HCT116 (cell line): ENCODE results near the gene SERPINB6. TPM values are rescaled to one million over a fixed set of nuclear protein-coding genes. Genes with fewer than 3 reads are reported as not detected.

Experiments
- ATAC-seq: fragments of 200-7000 bp; cut with Tn5 transposase; 2 replicates; pipeline ENCODE4 v1.9.1; 2020; ENCODE audit warnings: mild to moderate bottlenecking, moderate library complexity
- BruUV-seq: library from RNA; stranded (reverse); fragments of 400-500 nt; replicated peaks from 2 replicates; lab custom pipeline; 2021; lab: Mats Ljungman, UMichigan
- CTCF ChIA-PET: fragments of 300-600 bp; sonication (Branson Sonifier 250); formaldehyde crosslinking; loops from one replicate; lab custom pipeline; 2021; ENCODE audit warnings: antibody characterized with exemption; lab: Charles Lee
- POLR2A ChIA-PET: fragments of 300-600, 350-600 bp; sonication (Branson Sonifier 250); formaldehyde crosslinking; loops from one replicate; lab custom pipeline; 2021; ENCODE audit warnings: antibody characterized with exemption; lab: Charles Lee
- RAD21 ChIA-PET, 2 experiments: fragments of 300-600 bp; sonication (Branson Sonifier 250); formaldehyde crosslinking; loops; one replicate each; lab custom pipeline; 2023; ENCODE audit warnings: low total read pairs in 2 of 2; ENCODE audit not compliant: uncharacterized antibody in 2 of 2, unreplicated experiment in 2 of 2, low non-redundant PET in 1 of 2; lab: Charles Lee
- DNase-seq: peaks from one replicate; pipeline ENCODE4 v3.0.0-alpha.2; 2010; ENCODE audit warnings: low read depth, low spot score
- H2AFZ ChIP-seq: fragments of 200-600 bp; shearing (Covaris generic), sonication (generic); 2 replicates; pipeline ENCODE4 v1.6.1; 2017; ENCODE audit warnings: low read depth, mixed run types, mixed read lengths, antibody characterized with exemption, low read length; ENCODE audit not compliant: poor library complexity, severe bottlenecking
- H3K27ac ChIP-seq: 2 replicates; pipeline ENCODE4 v1.5.1; 2012; ENCODE audit warnings: low read depth, low read length
- H3K27me3 ChIP-seq: fragments of 200-600 bp; sonication (generic); 2 replicates; pipeline ENCODE4 v1.6.1; 2016; ENCODE audit warnings: mixed run types, low read length, mixed read lengths; ENCODE audit not compliant: insufficient read depth
- H3K36me3 ChIP-seq, 2 experiments: fragments of 200-500 bp in 1 of 2; fragments of 200-600 bp in 1 of 2; sonication (Bioruptor generic) in 1 of 2; sonication (generic) in 1 of 2; 2 replicates each; pipeline versions ENCODE4 v1.5.1 to v1.6.1; 2014 to 2016; ENCODE audit warnings: low read length in 2 of 2, inconsistent platforms in 1 of 2, mixed read lengths in 1 of 2, mixed run types in 1 of 2; ENCODE audit not compliant: insufficient read depth in 2 of 2, control insufficient read depth in 1 of 2
- H3K4me1 ChIP-seq, 2 experiments: fragments of 200-600 bp in 1 of 2; sonication (generic) in 1 of 2; 2 replicates each; pipeline versions ENCODE4 v1.5.1 to v1.6.1; 2012 to 2017; ENCODE audit warnings: low read length in 2 of 2, inconsistent platforms in 1 of 2, mild to moderate bottlenecking in 1 of 2, mixed read lengths in 1 of 2, mixed run types in 1 of 2, moderate library complexity in 1 of 2; ENCODE audit not compliant: insufficient read depth in 2 of 2, control insufficient read depth in 1 of 2
- H3K4me2 ChIP-seq: fragments of 200-600 bp; sonication (generic); 2 replicates; pipeline ENCODE4 v1.6.1; 2017; ENCODE audit warnings: mixed run types, low read length, mixed read lengths
- H3K4me3 ChIP-seq, 2 experiments: fragments of 200-600 bp in 1 of 2; sonication (generic) in 1 of 2; replicated peaks in 1 of 2; 2 replicates each; pipeline ENCODE4 v1.5.1; 2011 to 2016; ENCODE audit warnings: low read length in 2 of 2, control low read depth in 1 of 2, low read depth in 1 of 2, mild to moderate bottlenecking in 1 of 2, mixed read lengths in 1 of 2, mixed run types in 1 of 2
- H3K79me2 ChIP-seq: fragments of 200-600 bp; sonication (generic); 2 replicates; pipeline ENCODE4 v1.6.1; 2017; ENCODE audit warnings: mild to moderate bottlenecking, mixed run types, low read length, moderate library complexity, mixed read lengths; ENCODE audit not compliant: insufficient read depth
- H3K9ac ChIP-seq: fragments of 200-600 bp; sonication (generic); 2 replicates; pipeline ENCODE4 v1.6.1; 2016; ENCODE audit warnings: low read length, mixed read lengths
- H3K9me2 ChIP-seq: fragments of 200-600 bp; sonication (generic), shearing (Covaris generic); 2 replicates; pipeline ENCODE4 v1.6.1; 2017; ENCODE audit warnings: mixed run types, mild to moderate bottlenecking, moderate library complexity; ENCODE audit not compliant: insufficient read depth
- H3K9me3 ChIP-seq, 2 experiments: fragments of 200-500 bp in 1 of 2; fragments of 200-600 bp in 1 of 2; sonication (Bioruptor generic) in 1 of 2; sonication (generic) in 1 of 2; 2 replicates each; pipeline ENCODE4 v1.6.1; 2014 to 2017; ENCODE audit warnings: low read length in 2 of 2, mixed read lengths in 2 of 2, inconsistent platforms in 1 of 2, low read depth in 1 of 2, mild to moderate bottlenecking in 1 of 2, mixed run types in 1 of 2, moderate library complexity in 1 of 2; ENCODE audit not compliant: control insufficient read depth in 1 of 2, insufficient read depth in 1 of 2
- H4K20me1 ChIP-seq: fragments of 200-600 bp; sonication (generic), shearing (Covaris generic); 2 replicates; pipeline ENCODE4 v1.6.1; 2017; ENCODE audit warnings: mixed run types, mild to moderate bottlenecking, moderate library complexity; ENCODE audit not compliant: insufficient read depth
- ATF3 ChIP-seq: IDR thresholded peaks from 2 replicates; pipeline ENCODE4 v1.6.1; 2012
- CEBPB ChIP-seq: IDR thresholded peaks from 2 replicates; pipeline ENCODE4 v1.6.1; 2012; ENCODE audit warnings: low read depth
- CTCF ChIP-seq, 3 experiments: fragments of 200-600 bp in 1 of 3; sonication (generic) in 1 of 3; IDR thresholded peaks in 2 of 3; conservative IDR thresholded peaks in 1 of 3; 2 replicates each; pipeline ENCODE4 v1.5.1; 2012 to 2017; ENCODE audit warnings: low read depth in 2 of 3, low read length in 2 of 3, antibody characterized with exemption in 1 of 3, borderline replicate concordance in 1 of 3, control low read depth in 1 of 3, mild to moderate bottlenecking in 1 of 3, mixed read lengths in 1 of 3, mixed run types in 1 of 3, moderate library complexity in 1 of 3; ENCODE audit not compliant: insufficient read depth in 1 of 3
- EGR1 ChIP-seq: IDR thresholded peaks from 2 replicates; pipeline ENCODE4 v1.6.1; 2012; ENCODE audit warnings: low read depth
- JUND ChIP-seq: IDR thresholded peaks from 2 replicates; pipeline ENCODE4 v1.6.1; 2012
- POLR2A ChIP-seq: IDR thresholded peaks from 2 replicates; pipeline ENCODE4 v1.7.0; 2011; ENCODE audit warnings: borderline replicate concordance; ENCODE audit not compliant: insufficient read depth, insufficient read length; ENCODE audit errors: extremely low read depth
- POLR2AphosphoS5 ChIP-seq: IDR thresholded peaks from 2 replicates; pipeline ENCODE4 v1.6.1; 2011; ENCODE audit warnings: mild to moderate bottlenecking, low read depth, low read length, moderate library complexity
- RAD21 ChIP-seq: IDR thresholded peaks from 2 replicates; pipeline ENCODE4 v1.6.1; 2012; ENCODE audit warnings: low read depth, mild to moderate bottlenecking
- SIN3A ChIP-seq: IDR thresholded peaks from 2 replicates; pipeline ENCODE4 v1.6.1; 2012; ENCODE audit warnings: low read depth
- SP1 ChIP-seq: IDR thresholded peaks from 2 replicates; pipeline ENCODE4 v1.6.1; 2012; ENCODE audit warnings: low read depth
- SRF ChIP-seq: IDR thresholded peaks from 2 replicates; pipeline ENCODE4 v1.6.1; 2012; ENCODE audit warnings: low read depth
- YY1 ChIP-seq: IDR thresholded peaks from 2 replicates; pipeline ENCODE4 v1.6.1; 2011; ENCODE audit warnings: low read length, low read depth, moderate library complexity, mild to moderate bottlenecking; ENCODE audit not compliant: insufficient replicate concordance; ENCODE audit errors: extremely low read depth
- ZFX ChIP-seq: fragments of 450-650 bp; IDR thresholded peaks from 2 replicates; pipeline ENCODE4 v1.6.1; 2017
- ZNF274 ChIP-seq: fragments of 200-500 bp; sonication (Bioruptor generic); IDR thresholded peaks from 2 replicates; pipeline ENCODE4 v1.6.1; 2014; ENCODE audit warnings: mild to moderate bottlenecking, low read depth, low read length, inconsistent platforms
- intact Hi-C: fragments of 100-400 bp; cut with micrococcal nuclease; formaldehyde crosslinking; loops from 2 replicates; pipeline ENCODE4 v1.10.0; 2022
- total RNA-seq: library from RNA; stranded (reverse); gene quantifications from one replicate; pipeline ENCODE4 v1.2.1, GENCODE V29; 2021; ENCODE audit not compliant: unreplicated experiment
- TF ChIP-seq, protein P1 (sequence below): IDR thresholded peaks from 2 replicates; pipeline ENCODE4 v1.6.1; 2011; ENCODE audit warnings: mild to moderate bottlenecking, low read length, moderate library complexity; ENCODE audit not compliant: insufficient replicate concordance; ENCODE audit errors: extremely low read depth
- TF ChIP-seq, protein P2 (sequence below): IDR thresholded peaks from 2 replicates; pipeline ENCODE4 v1.6.1; 2012

The SERPINB6 gene
- total RNA-seq, 1 experiment from 2014 or later, result 103 TPM

DNA sequence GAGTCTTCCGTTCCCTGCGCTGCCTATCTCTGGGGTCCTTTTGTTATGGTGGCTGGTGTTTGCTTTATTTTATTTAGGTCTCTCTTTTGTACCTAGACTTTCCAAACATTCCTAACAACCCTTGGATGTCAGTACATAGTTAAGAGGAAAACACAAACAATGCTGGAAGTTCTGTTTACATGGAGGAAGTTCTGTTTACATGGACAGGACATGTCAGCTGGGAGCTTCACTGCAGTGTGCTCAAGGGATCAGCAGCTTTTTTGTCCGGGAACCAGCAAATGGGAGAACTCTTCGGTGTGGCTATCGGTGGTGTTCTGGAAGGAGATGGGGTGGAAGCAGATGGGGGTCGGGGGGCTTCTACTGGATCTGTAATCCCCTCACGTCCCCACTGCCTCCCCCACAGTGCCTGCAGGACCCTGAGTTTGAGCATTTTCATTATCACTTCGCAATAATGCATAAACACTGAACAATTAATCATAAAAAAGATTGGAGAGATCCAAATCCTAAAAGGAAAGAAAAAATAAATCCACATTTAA lies 2.7 kb downstream of the SERPINB6 start:
- intact Hi-C loops, result no loop called here
- Histone ChIP-seq H3K9me3 (no peaks in the 10 kb centered on the region), H3K4me2 (no peak overlapping the region), H3K9ac (no peak overlapping the region), H3K36me3 (no peaks in the 10 kb centered on the region), H4K20me1 (no peaks in the 10 kb centered on the region), H3K4me3 (no peak overlapping the region), H2AFZ (no peak overlapping the region), H3K79me2 (peaks cover 16% of the 10 kb centered on the region; the same call in 1 of the 2 replicates), H3K9me2 (no peaks in the 10 kb centered on the region), H3K4me1 (peaks cover 8 to 24% of the 10 kb centered on the region in 2 experiments; a peak in 3 of 4 replicates), H3K27ac (no peak overlapping the region), H3K27me3 (no peaks in the 10 kb centered on the region)
- DNase-seq (no peak), ATAC-seq (no peak)
- ChIA-PET POLR2A (no interaction called here), CTCF (interaction anchor here (1.0 kb wide), 1 partner anchor 16 kb away, joined by 9 read pairs; no protein-coding TSS in a partner anchor), RAD21 (no interaction called here)
- TF ChIP-seq EGR1 (no peak), POLR2AphosphoS5 (no peak), SIN3A (no peak), ATF3 (no peak), CEBPB (no peak), ZNF274 (no peak), ZFX (no peak), SRF (no peak), JUND (no peak), SP1 (no peak), POLR2A (no peak), CTCF (IDR thresholded peaks at IDR 0.05 in 2 of 3, conservative IDR thresholded peaks at IDR 0.05 in 1 of 3; ENCODE audit: borderline replicate concordance in 1 of 3, insufficient read depth in 1 of 3, low read depth in 2 of 3, low read length in 2 of 3) (no peak), YY1 (no peak), RAD21 (no peak)
- TF ChIP-seq, protein P1, sequence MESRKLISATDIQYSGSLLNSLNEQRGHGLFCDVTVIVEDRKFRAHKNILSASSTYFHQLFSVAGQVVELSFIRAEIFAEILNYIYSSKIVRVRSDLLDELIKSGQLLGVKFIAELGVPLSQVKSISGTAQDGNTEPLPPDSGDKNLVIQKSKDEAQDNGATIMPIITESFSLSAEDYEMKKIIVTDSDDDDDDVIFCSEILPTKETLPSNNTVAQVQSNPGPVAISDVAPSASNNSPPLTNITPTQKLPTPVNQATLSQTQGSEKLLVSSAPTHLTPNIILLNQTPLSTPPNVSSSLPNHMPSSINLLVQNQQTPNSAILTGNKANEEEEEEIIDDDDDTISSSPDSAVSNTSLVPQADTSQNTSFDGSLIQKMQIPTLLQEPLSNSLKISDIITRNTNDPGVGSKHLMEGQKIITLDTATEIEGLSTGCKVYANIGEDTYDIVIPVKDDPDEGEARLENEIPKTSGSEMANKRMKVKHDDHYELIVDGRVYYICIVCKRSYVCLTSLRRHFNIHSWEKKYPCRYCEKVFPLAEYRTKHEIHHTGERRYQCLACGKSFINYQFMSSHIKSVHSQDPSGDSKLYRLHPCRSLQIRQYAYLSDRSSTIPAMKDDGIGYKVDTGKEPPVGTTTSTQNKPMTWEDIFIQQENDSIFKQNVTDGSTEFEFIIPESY, result no peak
- TF ChIP-seq, protein P2, sequence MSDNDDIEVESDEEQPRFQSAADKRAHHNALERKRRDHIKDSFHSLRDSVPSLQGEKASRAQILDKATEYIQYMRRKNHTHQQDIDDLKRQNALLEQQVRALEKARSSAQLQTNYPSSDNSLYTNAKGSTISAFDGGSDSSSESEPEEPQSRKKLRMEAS, result no peak
- BruUV-seq, result no TSS peak
